Mesenchymal stem cell (in vitro differentiated cells and primary cell): Measurements from ENCODE around the gene TRIM25.

Experiments used
- DNase-seq: peaks from one replicate; pipeline ENCODE4 v3.0.0-alpha.2; 2013
- H2AFZ ChIP-seq: one replicate; pipeline ENCODE4 v1.6.1; 2013; ENCODE audit warnings: low read depth, mild to moderate bottlenecking, control low read depth, inconsistent platforms, low read length, moderate library complexity
- H2AK5ac ChIP-seq: 2 replicates; pipeline ENCODE4 v1.6.1; 2013; ENCODE audit warnings: low read length, moderate library complexity, mild to moderate bottlenecking, inconsistent platforms; ENCODE audit not compliant: severe bottlenecking
- H2BK120ac ChIP-seq: one replicate; pipeline ENCODE4 v1.6.1; 2013; ENCODE audit warnings: low read depth, mild to moderate bottlenecking, inconsistent platforms, low read length, moderate library complexity
- H2BK12ac ChIP-seq, 2 experiments: one replicate each; pipeline ENCODE4 v1.6.1; 2013; ENCODE audit warnings: inconsistent platforms in 2 of 2, low read length in 2 of 2, mild to moderate bottlenecking in 2 of 2, moderate library complexity in 2 of 2, control low read depth in 1 of 2
- H2BK15ac ChIP-seq: one replicate; pipeline ENCODE4 v1.6.1; 2013; ENCODE audit warnings: mild to moderate bottlenecking, low read depth, inconsistent platforms; ENCODE audit not compliant: poor library complexity, severe bottlenecking
- H2BK5ac ChIP-seq: 2 replicates; pipeline ENCODE4 v1.6.1; 2013; ENCODE audit warnings: low read depth, mild to moderate bottlenecking, low read length, control low read depth, inconsistent platforms; ENCODE audit not compliant: poor library complexity, severe bottlenecking
- H3K14ac ChIP-seq, 2 experiments: one replicate each; pipeline ENCODE4 v1.6.1; 2013; ENCODE audit warnings: inconsistent platforms in 2 of 2, low read length in 2 of 2, control low read depth in 1 of 2, mild to moderate bottlenecking in 1 of 2, moderate library complexity in 1 of 2
- H3K18ac ChIP-seq, 2 experiments: one replicate each; pipeline ENCODE4 v1.6.1; 2013; ENCODE audit warnings: inconsistent platforms in 2 of 2, low read length in 2 of 2, control low read depth in 1 of 2, low read depth in 1 of 2, mild to moderate bottlenecking in 1 of 2
- H3K23ac ChIP-seq, 2 experiments: one replicate each; pipeline ENCODE4 v1.6.1; 2013; ENCODE audit warnings: inconsistent platforms in 2 of 2, low read length in 2 of 2, mild to moderate bottlenecking in 2 of 2, moderate library complexity in 2 of 2, control low read depth in 1 of 2
- H3K27ac ChIP-seq: 2 replicates; pipeline ENCODE4 v1.5.1; 2013; ENCODE audit warnings: mild to moderate bottlenecking, moderate library complexity, low read length, control low read depth, inconsistent platforms; ENCODE audit not compliant: poor library complexity, severe bottlenecking
- H3K27me3 ChIP-seq, 2 experiments: 2 replicates each; pipeline versions ENCODE4 v1.6.1 to v1.7.0; 2013; ENCODE audit warnings: low read length in 2 of 2, mild to moderate bottlenecking in 2 of 2, moderate library complexity in 2 of 2, control low read depth in 1 of 2, inconsistent platforms in 1 of 2; ENCODE audit not compliant: control insufficient read depth in 1 of 2, insufficient read depth in 1 of 2
- H3K36me3 ChIP-seq, 2 experiments: 2 replicates each; pipeline versions ENCODE4 v1.6.1 to v1.7.0; 2013; ENCODE audit warnings: low read length in 2 of 2, control low read depth in 1 of 2, inconsistent platforms in 1 of 2, low read depth in 1 of 2, mild to moderate bottlenecking in 1 of 2; ENCODE audit not compliant: insufficient read depth in 2 of 2, control insufficient read depth in 1 of 2
- H3K4ac ChIP-seq, 2 experiments: one replicate each; pipeline ENCODE4 v1.6.1; 2013; ENCODE audit warnings: inconsistent platforms in 2 of 2, low read length in 2 of 2, mild to moderate bottlenecking in 2 of 2, moderate library complexity in 2 of 2, control low read depth in 1 of 2, low read depth in 1 of 2
- H3K4me1 ChIP-seq: 2 replicates; pipeline ENCODE4 v1.6.1; 2013; ENCODE audit warnings: low read depth, low read length, control low read depth; ENCODE audit not compliant: control insufficient read depth, insufficient read depth
- H3K4me2 ChIP-seq: 2 replicates; pipeline ENCODE4 v1.6.1; 2013; ENCODE audit warnings: low read length, mild to moderate bottlenecking, inconsistent platforms; ENCODE audit not compliant: poor library complexity, severe bottlenecking
- H3K4me3 ChIP-seq, 2 experiments: 2 replicates each; pipeline versions ENCODE4 v1.5.1 to v1.7.0; 2013; ENCODE audit warnings: low read length in 2 of 2, mild to moderate bottlenecking in 2 of 2, control low read depth in 1 of 2, low read depth in 1 of 2; ENCODE audit not compliant: insufficient read depth in 1 of 2
- H3K79me1 ChIP-seq: replicated peaks from 2 replicates; pipeline ENCODE4 v1.6.1; 2013; ENCODE audit warnings: mild to moderate bottlenecking, control low read depth, low read length, inconsistent platforms; ENCODE audit not compliant: poor library complexity, severe bottlenecking
- H3K9ac ChIP-seq: 2 replicates; pipeline ENCODE4 v1.7.0; 2013; ENCODE audit warnings: mild to moderate bottlenecking, low read length, moderate library complexity
- H3K9me3 ChIP-seq: 2 replicates; pipeline ENCODE4 v1.7.0; 2013; ENCODE audit warnings: mild to moderate bottlenecking, low read length; ENCODE audit not compliant: control insufficient read depth
- H4K8ac ChIP-seq: one replicate; pipeline ENCODE4 v1.6.1; 2013; ENCODE audit warnings: inconsistent platforms, mild to moderate bottlenecking, low read length, moderate library complexity
- H4K91ac ChIP-seq: one replicate; pipeline ENCODE4 v1.6.1; 2013; ENCODE audit warnings: mild to moderate bottlenecking, low read length, inconsistent platforms
- WGBS: methylation state at CpG from one replicate; pipeline ENCODE4 v1.1.7; 2013; ENCODE audit warnings: mixed read lengths; 5-methylcytosine and 5-hydroxymethylcytosine counted together

TRIM25 gene

GRCh38 chr17:56896217-56896967, 17.5 kb downstream of the TRIM25 start:
- Histone ChIP-seq H2BK5ac (no peak overlapping the region), H2BK15ac (no peak overlapping the region), H3K23ac (no peak overlapping the region), H3K79me1 (peaks cover 24% of the 10 kb centered on the region), H3K4me2 (no peak overlapping the region), H3K9me3 (no peaks in the 10 kb centered on the region), H2BK120ac (no peak overlapping the region), H3K27me3 (no peaks in the 10 kb centered on the region), H3K14ac (no peak overlapping the region), H2BK12ac (no peak overlapping the region), H3K4me1 (no peaks in the 10 kb centered on the region), H3K4ac (no peak overlapping the region), H2AFZ (no peak overlapping the region), H3K18ac (no peak overlapping the region), H3K4me3 (no peak overlapping the region), H3K9ac (no peak overlapping the region), H4K8ac (no peak overlapping the region), H4K91ac (no peak overlapping the region), H2AK5ac (no peak overlapping the region), H3K36me3 (peaks cover 71 to 98% of the 10 kb centered on the region in 2 experiments), H3K27ac (no peak overlapping the region)
- no peak for DNase-seq
- 79% methylated on average over 2 of the region's 3 CpGs for WGBS

- no peak overlapping the region for H3K4me2 ChIP-seq
- H3K27ac ChIP-seq = no peak overlapping the region
- H3K4ac ChIP-seq = no peak overlapping the region
- H3K14ac ChIP-seq = no peak overlapping the region
- no peaks in the 10 kb centered on the region for H3K9me3 ChIP-seq
- no peak overlapping the region for H3K9ac ChIP-seq
- H3K79me1 ChIP-seq = peaks cover 12% of the 10 kb centered on the region
- no peak overlapping the region for H2BK5ac ChIP-seq
- H3K4me3 ChIP-seq = no peak overlapping the region
- H2BK12ac ChIP-seq = no peak overlapping the region
- H3K18ac ChIP-seq = no peak overlapping the region
- no peak overlapping the region for H4K8ac ChIP-seq
- WGBS = 97% methylated on average over 20 of the region's 20 CpGs
- H3K27me3 ChIP-seq = no peaks in the 10 kb centered on the region
- no peak overlapping the region for H2BK15ac ChIP-seq
- H2BK120ac ChIP-seq = no peak overlapping the region
- no peak overlapping the region for H2AFZ ChIP-seq
- peaks cover 71 to 98% of the 10 kb centered on the region in 2 experiments for H3K36me3 ChIP-seq
- no peaks in the 10 kb centered on the region for H3K4me1 ChIP-seq
- H2AK5ac ChIP-seq = no peak overlapping the region
- DNase-seq = no peak
- no peak overlapping the region for H4K91ac ChIP-seq
- no peak overlapping the region for H3K23ac ChIP-seq
Observed at GRCh38 chr17:56894859-56895455, 18.9 kb downstream of the TRIM25 start.

- no peak overlapping the region for H2BK12ac ChIP-seq
- H3K18ac ChIP-seq = no peak overlapping the region
- peaks cover 64 to 98% of the 10 kb centered on the region in 2 experiments for H3K36me3 ChIP-seq
- no peak overlapping the region for H2BK15ac ChIP-seq
- H3K4ac ChIP-seq = no peak overlapping the region
- H3K14ac ChIP-seq = no peak overlapping the region
- H3K79me1 ChIP-seq = peaks cover 7% of the 10 kb centered on the region
- WGBS = 91% methylated on average over 7 of the region's 7 CpGs
- H3K27ac ChIP-seq = no peak overlapping the region
- no peak overlapping the region for H3K4me3 ChIP-seq
- H3K27me3 ChIP-seq = no peaks in the 10 kb centered on the region
- no peak overlapping the region for H3K9ac ChIP-seq
- H2BK120ac ChIP-seq = no peak overlapping the region
- H4K91ac ChIP-seq = no peak overlapping the region
- H2AFZ ChIP-seq = no peak overlapping the region
- no peak overlapping the region for H4K8ac ChIP-seq
- H3K9me3 ChIP-seq = no peaks in the 10 kb centered on the region
- no peak for DNase-seq
- no peak overlapping the region for H2BK5ac ChIP-seq
- H3K4me2 ChIP-seq = no peak overlapping the region
- no peaks in the 10 kb centered on the region for H3K4me1 ChIP-seq
- no peak overlapping the region for H3K23ac ChIP-seq
- no peak overlapping the region for H2AK5ac ChIP-seq
Observed at GRCh38 chr17:56893503-56893902, 20.3 kb downstream of the TRIM25 start.

GRCh38 chr17:56892333-56892732, 21.5 kb downstream of the TRIM25 start:
- no peak overlapping the region for H3K4ac ChIP-seq
- WGBS = 95% methylated on average over 1 of the region's 1 CpG
- no peak overlapping the region for H3K4me2 ChIP-seq
- peaks cover 3% of the 10 kb centered on the region for H3K79me1 ChIP-seq
- H2AFZ ChIP-seq = no peak overlapping the region
- H4K8ac ChIP-seq = no peak overlapping the region
- H4K91ac ChIP-seq = no peak overlapping the region
- H3K4me1 ChIP-seq = no peaks in the 10 kb centered on the region
- no peak overlapping the region for H3K18ac ChIP-seq
- H3K36me3 ChIP-seq = peaks cover 63 to 98% of the 10 kb centered on the region in 2 experiments
- DNase-seq = no peak
- H3K4me3 ChIP-seq = no peak overlapping the region
- no peak overlapping the region for H3K14ac ChIP-seq
- H3K23ac ChIP-seq = no peak overlapping the region
- H2BK120ac ChIP-seq = no peak overlapping the region
- no peak overlapping the region for H3K9ac ChIP-seq
- no peak overlapping the region for H2BK12ac ChIP-seq
- H2AK5ac ChIP-seq = no peak overlapping the region
- H2BK5ac ChIP-seq = no peak overlapping the region
- no peak overlapping the region for H3K27ac ChIP-seq
- H3K27me3 ChIP-seq = no peaks in the 10 kb centered on the region
- H2BK15ac ChIP-seq = no peak overlapping the region
- H3K9me3 ChIP-seq = peaks cover 5% of the 10 kb centered on the region
